ENCODE data around the gene DNMT3B.
"Not testable (repeated sequence)": the region's sequence is repeated elsewhere in the genome, so short reads cannot be mapped to it uniquely, and the experiment has no call there.

The DNMT3B gene

GRCh38 chr20:32762754-32763201, 593 bp downstream of the DNMT3B start:
- in situ Hi-C loops (cut with MboI; ENCODE audit: low sequenced_read_pairs), result no loop called here

- in situ Hi-C loops (cut with MboI; ENCODE audit: low sequenced_read_pairs), result no loop called here
Measured at GRCh38 chr20:32763202-32764004, 1.2 kb downstream of the DNMT3B start.

GRCh38 chr20:32764005-32764960, 2.1 kb downstream of the DNMT3B start:
- in situ Hi-C loops (cut with MboI; ENCODE audit: low sequenced_read_pairs), result no loop called here

GRCh38 chr20:32765230-32765875, 3.2 kb downstream of the DNMT3B start:
- in situ Hi-C loops (cut with MboI; ENCODE audit: low sequenced_read_pairs), result not testable (repeated sequence)

GRCh38 chr20:32767418-32768198, 5.4 kb downstream of the DNMT3B start:
- in situ Hi-C loops (cut with MboI; ENCODE audit: low sequenced_read_pairs), result no loop called here

- in situ Hi-C loops (cut with MboI; ENCODE audit: low sequenced_read_pairs), result no loop called here
Measured at GRCh38 chr20:32772046-32772445, 9.9 kb downstream of the DNMT3B start.

GRCh38 chr20:32773223-32773622, 11.0 kb downstream of the DNMT3B start:
- in situ Hi-C loops (cut with MboI; ENCODE audit: low sequenced_read_pairs), result no loop called here

GRCh38 chr20:32773855-32774254, 11.7 kb downstream of the DNMT3B start:
- in situ Hi-C loops (cut with MboI; ENCODE audit: low sequenced_read_pairs), result no loop called here

GRCh38 chr20:32775336-32775991, 13.3 kb downstream of the DNMT3B start:
- in situ Hi-C loops (cut with MboI; ENCODE audit: low sequenced_read_pairs), result no loop called here

GRCh38 chr20:32777177-32777956, 15.2 kb downstream of the DNMT3B start:
- in situ Hi-C loops (cut with MboI; ENCODE audit: low sequenced_read_pairs), result no loop called here

GRCh38 chr20:32779500-32780211, 17.5 kb downstream of the DNMT3B start:
- in situ Hi-C loops (cut with MboI; ENCODE audit: low sequenced_read_pairs), result no loop called here

- in situ Hi-C loops (cut with MboI; ENCODE audit: low sequenced_read_pairs), result no loop called here
Measured at GRCh38 chr20:32780278-32780677, 18.1 kb downstream of the DNMT3B start.

GRCh38 chr20:32780749-32781655, 18.8 kb downstream of the DNMT3B start:
- in situ Hi-C loops (cut with MboI; ENCODE audit: low sequenced_read_pairs), result no loop called here

- in situ Hi-C loops (cut with MboI; ENCODE audit: low sequenced_read_pairs), result no loop called here
Measured at GRCh38 chr20:32784369-32785080, 22.3 kb downstream of the DNMT3B start.

- in situ Hi-C loops (cut with MboI; ENCODE audit: low sequenced_read_pairs), result no loop called here
Measured at GRCh38 chr20:32786059-32786760, 24.0 kb downstream of the DNMT3B start.

GRCh38 chr20:32787168-32787567, 25.0 kb downstream of the DNMT3B start:
- in situ Hi-C loops (cut with MboI; ENCODE audit: low sequenced_read_pairs), result no loop called here

Data from hTERT RPE-1 (cell line).